HG02884 (cell line): ENCODE data around the gene CHAD.

Experiments used
- ATAC-seq: cut with Tn5 transposase; IDR thresholded peaks from one replicate; pipeline ENCODE4 v1.9.1; 2021; ENCODE audit warnings: mild to moderate bottlenecking, moderate library complexity; ENCODE audit not compliant: unreplicated experiment

Gene CHAD

DNA sequence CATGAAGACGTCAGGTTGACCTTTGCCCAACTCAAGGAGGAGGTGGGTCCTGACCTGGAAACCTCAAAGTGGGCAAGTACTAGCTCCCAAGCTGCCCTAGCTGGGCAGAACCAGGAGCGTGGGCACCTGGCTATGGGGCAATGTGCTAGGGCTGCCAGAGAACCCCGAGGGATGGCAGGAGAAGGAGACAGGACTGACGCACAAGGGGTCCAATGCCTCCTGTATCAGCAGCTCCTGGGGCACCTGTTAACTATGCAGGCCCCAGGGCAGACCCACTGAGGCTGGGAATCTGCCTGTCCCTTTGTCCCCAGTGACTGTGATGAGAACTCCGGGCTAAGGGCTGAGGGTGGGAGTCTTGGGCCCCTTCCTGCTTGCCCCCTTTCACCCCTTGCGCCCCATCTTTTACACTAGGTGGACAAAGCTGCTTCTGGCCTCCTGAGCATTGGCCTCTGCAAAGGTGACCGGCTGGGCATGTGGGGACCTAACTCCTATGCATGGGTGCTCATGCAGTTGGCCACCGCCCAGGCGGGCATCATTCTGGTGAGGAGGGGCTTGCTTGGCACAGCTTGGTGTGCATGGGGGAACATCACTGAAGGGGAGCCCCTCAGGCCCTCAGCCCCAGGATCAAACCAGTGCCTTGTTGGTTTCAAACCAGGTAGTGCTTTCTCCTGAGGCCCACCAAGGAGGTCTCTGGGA, 7.7 kb downstream of the CHAD start:
- no peak for ATAC-seq

DNA sequence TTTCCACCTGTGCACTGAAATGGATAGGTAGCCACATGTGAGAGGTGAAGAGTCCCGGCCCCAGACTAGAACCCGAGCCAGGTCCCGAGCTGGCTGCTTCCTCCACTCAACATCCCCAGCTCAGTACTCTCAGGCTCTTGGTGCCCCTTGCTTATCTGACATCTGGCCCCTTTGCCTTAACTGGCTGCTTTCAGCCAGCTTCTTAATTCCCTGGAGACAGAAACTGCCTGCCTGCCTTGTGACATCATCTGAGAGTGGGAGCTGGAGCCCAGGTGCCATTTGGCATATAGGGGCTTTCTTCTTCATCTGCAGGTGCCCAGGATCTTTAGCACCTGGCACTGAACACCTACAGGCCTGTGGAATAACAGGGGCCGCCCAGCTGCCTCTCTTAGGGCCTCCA, 8.9 kb downstream of the CHAD start:
- no peak for ATAC-seq

DNA sequence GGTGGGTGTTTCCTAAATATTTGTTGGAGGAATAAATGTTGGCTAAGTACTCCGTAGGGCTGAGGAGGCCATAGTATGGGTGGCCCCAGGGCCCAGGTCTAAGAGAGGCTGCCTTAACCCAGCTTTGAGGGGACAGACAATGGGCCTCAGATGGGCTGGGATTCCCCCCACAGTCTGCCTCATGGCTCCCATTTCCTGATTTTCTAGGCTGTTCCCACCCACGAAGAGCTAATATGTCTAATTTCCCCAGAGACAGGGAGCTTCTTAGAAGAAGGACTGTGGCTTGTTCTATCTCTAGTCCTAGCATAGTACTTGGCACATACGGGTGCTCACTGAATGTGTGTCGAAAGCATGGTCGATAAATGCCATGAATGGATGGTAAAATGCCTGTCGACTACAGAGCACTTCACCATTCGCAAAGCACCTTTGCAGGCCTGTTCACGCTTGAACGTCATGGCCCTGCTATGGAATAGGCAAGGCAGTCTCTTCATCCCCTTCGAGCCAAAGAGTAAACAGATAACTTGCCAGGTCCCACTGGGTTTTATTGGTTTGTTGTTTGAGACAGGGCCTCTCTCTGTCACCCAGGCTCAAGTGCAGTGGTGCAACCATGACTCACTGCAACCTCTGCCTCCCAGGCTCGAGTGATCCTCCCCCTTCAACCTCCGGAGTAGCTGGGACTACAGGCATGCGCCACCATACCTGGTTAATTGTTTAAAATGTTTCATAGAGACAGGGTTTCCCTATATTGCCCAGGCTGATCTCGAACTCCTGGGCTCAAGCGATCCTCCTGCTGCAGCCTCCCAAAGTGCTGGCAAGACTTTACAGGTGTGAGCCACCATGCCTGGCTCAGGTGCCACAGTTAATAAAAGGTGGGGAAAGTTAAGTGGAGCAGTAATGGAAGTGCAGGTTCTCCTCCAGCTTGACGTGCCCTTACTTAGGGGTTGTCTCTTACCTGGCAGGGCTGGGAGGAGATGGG, 9.7 kb downstream of the CHAD start:
- ATAC-seq: no peak

DNA sequence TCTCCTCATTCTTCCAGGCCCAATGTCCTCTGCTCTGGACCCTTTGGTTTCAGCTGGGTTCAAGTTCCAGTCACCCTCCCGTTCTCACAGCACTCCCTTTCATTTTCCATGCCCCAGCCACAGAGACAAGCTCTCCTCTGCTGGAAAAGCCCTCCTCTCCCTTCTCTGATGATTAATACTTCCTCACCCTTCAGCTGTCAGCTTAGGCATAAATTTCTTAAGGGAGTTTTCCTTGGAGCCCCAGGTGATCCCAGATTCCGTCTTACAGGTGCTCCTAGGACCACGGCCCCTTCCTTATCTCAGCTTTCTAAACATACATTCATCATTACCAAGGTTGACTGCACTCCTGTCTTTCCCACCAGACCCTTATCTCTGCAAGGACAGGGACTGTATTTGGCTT, 10.4 kb downstream of the CHAD start:
- ATAC-seq: no peak

DNA sequence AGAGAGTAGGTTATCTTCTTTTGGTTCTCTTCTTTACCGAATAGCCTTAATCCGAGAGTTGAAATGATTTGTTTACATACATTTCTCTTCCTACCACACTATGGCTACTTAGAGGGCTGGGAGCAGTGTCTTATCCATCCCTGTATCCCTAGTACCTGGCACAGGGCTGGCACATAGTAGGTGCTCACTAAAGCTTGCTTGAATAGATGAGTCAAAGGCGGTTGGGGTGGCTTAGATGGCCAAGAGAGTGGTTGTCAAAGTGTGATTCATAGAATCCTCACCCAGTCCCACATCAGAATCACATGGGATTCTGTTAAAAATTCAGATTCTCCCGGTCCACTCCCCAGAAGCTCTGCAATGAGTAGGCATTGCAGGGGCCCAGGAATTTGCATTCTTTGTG, 11.1 kb downstream of the CHAD start:
- ATAC-seq: no peak

DNA sequence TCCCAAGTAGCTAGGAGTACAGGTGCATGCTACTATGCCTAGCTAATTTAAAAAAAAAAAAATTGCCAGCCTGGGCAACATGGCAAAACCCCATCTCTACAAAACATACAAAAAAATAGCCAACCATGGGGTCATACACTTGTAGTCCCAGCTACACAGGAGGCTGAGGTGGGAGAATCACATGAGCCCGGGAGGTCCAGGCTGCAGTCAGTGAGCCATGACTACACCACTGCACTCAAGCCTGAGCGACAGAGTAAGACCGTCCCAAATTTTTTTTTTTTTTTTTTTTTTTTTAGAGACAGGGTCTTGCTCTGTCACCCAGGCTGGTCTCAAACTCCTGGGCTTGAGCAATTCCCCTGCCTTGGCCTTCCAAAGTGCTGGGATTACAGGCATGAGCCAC, 14.8 kb downstream of the CHAD start:
- ATAC-seq: no peak

DNA sequence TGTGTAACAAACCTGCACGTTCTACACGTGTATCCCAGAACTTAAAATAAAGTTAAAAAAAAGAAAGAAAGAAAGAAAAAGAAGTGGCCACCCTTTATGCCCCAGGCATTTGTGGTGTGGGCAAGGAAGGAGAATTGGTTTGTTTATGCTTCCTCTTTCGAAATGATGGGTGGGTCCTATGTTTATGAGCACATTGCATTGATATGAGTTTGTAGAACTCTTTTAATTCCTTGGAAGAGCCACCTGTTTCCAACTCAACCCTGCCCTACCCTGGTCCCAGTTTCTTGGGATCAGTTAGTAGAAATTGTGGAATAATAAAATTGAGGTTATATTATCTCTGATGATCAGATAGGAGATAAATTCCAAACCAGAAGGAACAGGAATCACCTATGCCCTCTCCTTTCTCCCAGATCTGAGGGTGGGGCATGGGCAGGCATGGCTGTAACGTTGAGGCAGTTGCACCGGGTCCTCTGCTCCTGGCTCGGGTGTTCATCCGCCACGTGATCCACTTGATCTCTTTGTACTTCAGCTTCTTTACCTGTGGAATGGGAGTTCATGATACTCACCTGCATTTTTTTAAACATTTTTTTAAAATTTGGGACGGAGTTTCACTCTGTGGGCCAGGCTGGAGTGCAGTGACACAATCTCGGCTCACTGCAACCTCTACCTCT, 15.9 kb downstream of the CHAD start:
- ATAC-seq: no peak

DNA sequence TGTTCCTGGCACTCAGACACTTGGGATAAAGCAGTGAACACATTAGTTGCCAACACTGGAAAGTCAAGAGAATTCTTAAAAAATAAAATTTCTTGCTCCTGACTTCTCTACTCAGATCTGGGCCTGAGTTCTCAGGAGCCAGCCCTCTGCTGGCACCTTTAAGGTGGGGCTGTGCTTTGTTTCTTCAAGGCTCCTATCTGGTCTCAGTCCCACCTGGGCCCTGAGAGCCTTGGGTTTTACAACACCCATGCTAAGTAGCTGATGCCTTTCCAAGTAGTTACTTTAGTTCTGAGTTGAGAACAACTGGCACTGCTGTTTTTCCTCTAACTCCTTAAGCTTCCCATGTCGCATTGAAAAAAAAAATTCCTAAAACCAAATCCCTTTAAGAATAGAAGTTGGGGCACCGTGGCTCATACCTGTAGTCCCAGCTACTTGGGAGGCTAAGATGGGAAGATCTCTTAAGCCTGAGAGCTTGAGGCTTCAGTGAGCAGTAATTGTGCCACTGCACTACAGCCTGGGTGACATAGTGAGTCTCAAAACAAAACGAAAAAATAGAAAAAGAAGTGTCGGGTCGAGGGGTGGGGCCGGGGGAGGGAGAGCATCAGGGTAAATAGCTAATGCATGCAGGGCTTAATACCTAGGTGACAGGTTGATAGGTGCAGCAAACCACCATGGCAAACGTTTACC, 16.6 kb downstream of the CHAD start:
- ATAC-seq: no peak

DNA sequence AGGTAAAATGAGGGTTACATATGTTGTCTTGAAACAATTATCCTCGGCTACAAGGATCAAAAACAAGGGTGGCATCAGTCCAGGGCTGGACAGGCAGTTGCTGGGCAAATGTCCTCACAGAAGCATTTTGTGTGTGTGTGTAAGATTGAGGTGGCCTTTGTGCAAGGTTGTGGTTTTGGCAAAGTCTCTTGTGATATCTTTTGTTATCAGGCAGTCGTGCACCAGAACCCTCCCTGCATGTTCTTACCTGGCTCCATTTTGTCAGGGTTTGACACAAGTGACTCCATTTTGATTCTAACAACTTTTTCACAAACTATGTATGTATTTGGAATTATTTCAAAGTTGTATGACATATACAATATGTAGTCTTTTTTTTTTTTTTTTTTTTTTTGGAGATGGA, 20.0 kb downstream of the CHAD start:
- ATAC-seq: no peak

DNA sequence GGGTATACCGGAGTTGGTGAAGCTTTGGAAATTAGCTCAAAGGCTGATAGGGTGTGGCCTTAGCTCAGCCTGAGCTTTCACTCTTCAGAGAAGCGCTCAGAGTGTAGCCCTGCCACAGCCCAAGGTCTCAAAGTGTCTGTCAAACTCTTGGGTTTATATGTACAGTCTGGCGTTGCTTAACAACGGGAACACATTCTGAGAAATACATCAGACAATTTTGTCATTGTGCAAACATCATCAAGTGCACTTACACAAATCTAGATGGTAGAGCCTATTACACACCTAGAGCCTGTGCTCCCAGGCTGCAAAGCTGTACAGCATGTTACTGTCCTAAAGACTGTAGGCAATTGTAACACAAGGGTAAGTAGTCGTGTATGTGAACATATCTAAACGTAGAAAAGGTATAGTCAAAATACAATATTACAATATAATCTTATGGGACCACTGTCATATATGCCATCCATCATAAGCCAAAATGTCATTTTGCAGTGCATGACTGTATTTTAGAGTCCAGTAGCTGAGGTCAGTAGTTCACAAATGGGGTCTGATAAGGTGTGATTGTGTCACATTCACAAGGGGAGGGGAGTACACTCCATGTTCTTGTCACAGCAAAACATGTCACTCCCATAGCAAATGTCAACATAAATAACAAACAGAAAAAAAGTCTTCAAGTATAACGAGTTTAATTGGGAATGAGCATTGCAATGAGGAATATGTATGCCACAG, 20.6 kb downstream of the CHAD start:
- no peak for ATAC-seq

DNA sequence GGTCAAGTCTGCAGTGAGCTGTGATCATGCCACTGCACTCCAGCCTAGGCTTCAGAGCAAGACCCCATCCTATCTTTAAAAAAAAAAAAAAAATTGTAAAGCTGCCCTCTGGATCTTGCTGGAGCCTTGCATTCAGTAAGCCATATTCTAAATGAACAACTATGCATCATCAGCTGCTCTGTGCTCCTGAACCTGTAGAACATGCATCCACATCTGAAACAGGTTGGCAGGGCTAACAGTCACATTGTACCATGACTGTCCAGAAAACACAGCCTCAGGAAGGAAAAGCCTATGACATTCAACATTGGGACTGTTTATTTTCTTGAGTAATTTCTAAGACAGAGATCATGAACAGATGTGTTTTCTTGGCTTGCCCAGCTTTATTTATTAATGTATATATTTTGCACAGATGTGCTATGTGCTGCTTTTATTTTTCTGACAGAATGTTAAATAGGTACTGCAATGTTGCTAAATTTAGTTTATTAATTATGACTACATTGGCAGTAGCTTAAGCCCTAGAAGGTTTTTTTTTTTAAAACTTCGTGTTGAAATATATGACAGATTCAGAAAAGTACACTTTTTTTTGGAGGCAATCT, 22.9 kb downstream of the CHAD start:
- no peak for ATAC-seq

DNA sequence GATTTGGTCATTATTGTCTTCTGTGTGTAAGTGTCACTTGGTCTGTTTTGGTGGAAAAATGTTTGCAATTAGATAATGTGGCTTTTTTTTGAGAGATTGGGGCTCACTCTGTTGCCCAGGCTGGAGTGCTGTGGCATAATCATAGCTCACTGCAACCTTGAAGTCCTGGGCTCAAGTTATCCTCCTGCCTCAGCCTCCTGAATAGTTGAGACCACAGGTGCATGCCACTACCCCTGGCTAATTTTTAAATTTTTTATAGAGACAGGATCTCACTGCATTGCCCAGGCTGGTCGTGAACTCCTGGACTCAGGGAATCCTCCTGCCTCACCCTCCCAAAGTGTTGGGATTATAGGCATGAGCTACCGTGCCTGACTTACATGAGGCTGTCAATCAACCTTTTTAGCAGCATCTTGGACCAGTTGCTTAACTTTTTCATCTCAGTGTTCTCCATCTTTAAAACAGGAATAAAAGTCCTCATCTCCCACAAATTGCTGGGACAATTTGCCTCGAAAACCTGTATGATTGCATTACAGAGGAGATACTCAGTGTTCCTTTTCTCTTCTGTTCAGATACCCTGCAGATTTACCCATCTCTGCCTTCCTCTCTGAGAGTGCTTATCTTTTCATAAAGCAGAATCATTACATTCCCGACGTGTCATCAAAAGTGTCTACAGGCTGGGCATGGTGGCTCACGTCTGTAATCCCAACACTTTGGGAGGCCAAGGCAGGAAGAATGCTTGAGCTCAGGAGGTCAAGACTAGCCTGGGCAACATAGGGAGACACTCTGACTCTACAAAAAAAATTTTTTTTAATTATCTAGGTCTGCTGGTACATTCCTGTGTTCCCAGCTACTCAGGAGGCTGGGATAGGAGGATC, 23.6 kb downstream of the CHAD start:
- ATAC-seq: no peak

DNA sequence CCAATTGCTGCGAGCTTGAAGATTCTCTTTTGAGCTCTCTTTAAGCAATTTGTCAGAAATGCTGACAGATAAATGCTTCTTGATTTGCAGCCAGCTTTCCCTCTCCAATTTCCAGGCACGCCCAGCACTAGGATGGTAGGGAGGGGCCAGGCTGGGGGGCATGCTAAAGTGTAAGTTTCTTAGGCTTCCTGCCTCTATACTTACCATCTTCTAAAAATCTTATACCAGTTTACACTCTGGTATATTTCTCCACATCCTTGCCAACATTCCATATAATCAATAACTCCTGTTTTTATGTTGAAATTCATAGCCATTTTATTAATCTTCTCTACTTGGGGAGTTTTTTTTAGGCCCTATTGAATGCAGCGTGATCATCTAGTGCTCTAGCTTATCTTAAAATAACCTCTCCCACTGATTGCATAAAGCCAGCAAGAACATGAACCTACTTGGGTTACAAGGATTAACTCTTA, 25.1 kb downstream of the CHAD start:
- no peak for ATAC-seq

DNA sequence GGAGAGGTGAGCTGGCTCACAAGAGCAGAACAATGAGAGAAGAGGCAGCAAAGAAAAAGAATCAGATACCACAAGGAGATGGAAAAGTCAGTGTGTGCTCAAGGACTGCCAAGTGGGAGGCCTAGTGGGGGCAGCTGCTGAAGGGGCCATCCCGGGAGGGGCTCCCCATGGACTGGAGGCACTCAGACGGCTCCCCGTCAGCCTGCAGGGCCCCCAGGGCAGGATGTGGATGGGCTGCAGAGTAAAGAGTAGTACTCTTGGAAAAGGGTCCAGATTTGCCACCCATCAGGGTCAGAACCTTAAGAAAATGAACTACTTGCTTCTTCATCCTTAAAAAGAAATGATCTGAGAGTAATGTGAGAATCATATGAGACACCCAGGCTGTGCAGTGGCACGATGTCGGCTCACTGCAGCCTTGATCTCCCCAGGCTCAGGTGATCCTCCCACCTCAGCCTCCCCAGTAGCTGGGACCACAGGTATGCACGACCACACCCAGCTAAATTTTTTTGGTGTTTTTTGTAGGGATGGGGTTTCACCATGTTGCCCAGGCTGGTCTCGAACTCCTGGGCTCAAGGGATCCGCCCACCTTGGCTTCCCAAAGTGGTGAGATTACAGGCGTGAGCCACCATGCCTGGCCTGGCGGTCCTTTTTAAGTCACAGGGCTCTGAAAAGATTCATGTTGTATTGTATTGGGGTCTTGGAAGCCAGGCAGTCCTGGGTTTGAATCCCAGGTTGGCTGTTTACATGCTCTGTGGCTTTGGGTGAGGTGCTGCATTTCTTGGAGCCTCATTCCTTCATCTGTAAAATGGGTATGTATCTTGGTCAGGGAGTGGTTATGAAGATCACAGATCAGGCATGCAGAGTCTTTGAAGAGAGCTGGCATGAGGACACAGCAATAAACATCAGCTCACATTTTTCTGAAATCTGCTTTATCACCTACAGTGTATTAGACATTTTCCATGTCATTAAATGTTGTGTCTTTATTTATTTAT, 27.5 kb downstream of the CHAD start:
- no peak for ATAC-seq

DNA sequence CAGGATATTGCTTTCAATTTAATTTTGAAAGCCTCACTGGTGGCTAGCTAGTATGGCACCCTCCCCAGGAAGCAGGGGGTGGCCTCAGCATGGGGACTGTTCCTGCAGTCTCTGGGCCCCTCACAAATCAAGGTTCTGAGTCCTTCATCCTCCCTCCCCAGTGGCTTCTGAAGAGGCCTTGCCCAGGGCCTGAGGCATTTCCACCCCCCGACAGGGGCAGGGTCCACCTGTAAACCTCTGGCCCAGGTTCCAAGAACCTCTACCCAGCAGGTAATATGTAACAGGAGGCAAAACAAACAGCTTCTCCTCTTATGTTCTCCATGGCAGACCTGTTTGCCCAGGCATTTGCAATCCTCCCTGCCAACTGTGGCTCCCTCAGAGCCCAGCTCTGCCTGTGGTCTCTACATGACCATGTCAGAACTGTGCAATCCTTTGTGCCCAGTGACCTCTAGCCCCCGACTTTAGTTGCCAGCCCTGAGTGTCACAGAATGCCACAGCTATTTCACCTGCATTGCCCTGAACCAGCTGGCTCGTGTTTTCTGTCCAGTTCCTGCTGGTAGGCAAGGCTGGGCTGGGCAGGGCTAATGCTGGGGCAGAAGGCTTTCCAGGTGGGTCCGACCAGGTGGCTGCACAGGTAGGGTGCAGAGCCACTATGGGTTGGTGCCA, 28.4 kb downstream of the CHAD start:
- no peak for ATAC-seq

DNA sequence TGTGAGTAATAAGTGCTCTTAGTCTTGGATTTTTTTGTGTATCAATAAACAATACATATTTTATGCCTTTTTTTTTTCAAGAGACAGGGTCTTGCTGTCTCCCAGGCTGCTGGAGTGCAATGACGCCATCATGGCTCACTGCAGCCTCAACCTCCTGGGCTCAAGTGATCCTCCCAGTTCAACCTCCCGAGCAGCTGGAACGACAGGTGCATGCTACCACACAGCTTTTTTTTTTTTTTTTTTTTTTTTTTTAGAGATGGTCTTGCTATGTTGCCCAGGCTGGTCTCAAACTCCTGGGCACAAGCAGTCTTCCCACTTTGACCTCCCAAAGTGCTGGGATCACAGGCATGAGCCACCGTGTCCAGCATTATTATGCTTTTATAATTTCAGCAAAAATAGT, 29.7 kb downstream of the CHAD start:
- no peak for ATAC-seq

DNA sequence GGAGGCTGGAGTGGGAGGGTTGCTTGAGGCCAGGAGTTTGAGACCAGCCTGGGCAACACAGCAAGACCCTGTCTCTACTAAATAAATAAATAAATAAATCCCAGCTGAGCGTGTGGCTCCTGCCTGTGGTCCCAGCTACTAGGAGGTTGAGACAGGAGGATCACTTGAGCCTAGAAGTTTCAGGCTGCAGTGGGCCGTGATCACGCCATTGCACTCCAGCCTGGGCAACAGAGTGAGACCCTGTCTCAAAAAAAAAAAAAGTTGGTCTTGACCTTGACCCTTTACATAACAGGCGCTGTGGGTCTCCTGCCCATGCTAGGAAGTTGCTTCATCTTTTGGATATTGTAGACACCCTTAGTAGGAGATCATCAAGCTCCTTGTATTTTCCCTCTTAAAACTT, 31.3 kb downstream of the CHAD start:
- ATAC-seq: no peak
